Endodermal cell (in vitro differentiated cells): ENCODE measurements around the gene USF1. TPM values are rescaled to one million over a fixed set of nuclear protein-coding genes. Genes with fewer than 3 reads are reported as not detected.

ENCODE experiments used
- DNase-seq: peaks from one replicate; pipeline ENCODE4 v3.0.0-alpha.2; 2017
- H3K27ac ChIP-seq: 2 replicates; pipeline ENCODE4 v1.5.1; 2013; ENCODE audit warnings: mild to moderate bottlenecking, low read depth, low read length, moderate library complexity
- H3K27me3 ChIP-seq: 2 replicates; pipeline ENCODE4 v1.6.1; 2013; ENCODE audit warnings: mild to moderate bottlenecking, low read length, moderate library complexity; ENCODE audit not compliant: insufficient read depth, control insufficient read depth, poor library complexity, severe bottlenecking
- H3K36me3 ChIP-seq: 2 replicates; pipeline ENCODE4 v1.7.0; 2013; ENCODE audit warnings: mild to moderate bottlenecking, low read length, moderate library complexity; ENCODE audit not compliant: control insufficient read depth, insufficient read depth
- H3K4me1 ChIP-seq: one replicate; pipeline ENCODE4 v1.7.0; 2013; ENCODE audit warnings: low read length; ENCODE audit not compliant: control insufficient read depth, insufficient read depth
- H3K4me3 ChIP-seq: 2 replicates; pipeline ENCODE4 v1.5.1; 2013; ENCODE audit warnings: mild to moderate bottlenecking, low read length, moderate library complexity
- H3K9ac ChIP-seq: 2 replicates; pipeline ENCODE4 v1.6.1; 2013; ENCODE audit warnings: mild to moderate bottlenecking, low read length, moderate library complexity; ENCODE audit not compliant: poor library complexity, severe bottlenecking; ENCODE audit errors: extremely low read depth
- H3K9me3 ChIP-seq: 2 replicates; pipeline ENCODE4 v1.6.1; 2013; ENCODE audit warnings: mild to moderate bottlenecking, low read length, moderate library complexity; ENCODE audit not compliant: control insufficient read depth
- H3K27ac Mint-ChIP-seq: 2 replicates; pipeline ENCODE4 v1.8.0; 2020; ENCODE audit warnings: mixed read lengths
- H3K27me3 Mint-ChIP-seq: 2 replicates; pipeline ENCODE4 v1.8.0; 2021; ENCODE audit warnings: mild to moderate bottlenecking, mixed read lengths; ENCODE audit not compliant: insufficient read depth
- H3K36me3 Mint-ChIP-seq: 2 replicates; pipeline ENCODE4 v1.8.0; 2020; ENCODE audit warnings: low read depth, mixed read lengths
- H3K4me1 Mint-ChIP-seq: 2 replicates; pipeline ENCODE4 v1.8.0; 2020; ENCODE audit warnings: mixed read lengths
- H3K4me3 Mint-ChIP-seq: 2 replicates; pipeline ENCODE4 v1.8.0; 2020; ENCODE audit warnings: mild to moderate bottlenecking, moderate library complexity, mixed read lengths
- H3K9me3 Mint-ChIP-seq: 2 replicates; pipeline ENCODE4 v1.8.0; 2020; ENCODE audit warnings: mild to moderate bottlenecking, mixed read lengths
- CTCF ChIP-seq: fragments of 200-600 bp; sonication (generic); conservative IDR thresholded peaks from 2 replicates; pipeline ENCODE4 v1.5.0; 2021; ENCODE audit warnings: antibody characterized with exemption, mild to moderate bottlenecking
- WGBS, 2 experiments: methylation state at CpG; one replicate each; pipeline versions ENCODE4 v1.1.5 to v1.1.7; 2013; ENCODE audit warnings: missing lambda C conversion rate in 2 of 2, mixed read lengths in 1 of 2; ENCODE audit not compliant: insufficient coverage in 1 of 2, insufficient read length in 1 of 2; 5-methylcytosine and 5-hydroxymethylcytosine counted together
- total RNA-seq, 2 donors: library from RNA; stranded (reverse); fragmentation: NEBNext Ultra II Directional in 1 of 2; extraction: Animal tissue kit (Norgen Biotek cat#: 25700) in 1 of 2; gene quantifications; 2 replicates in 1 of 2; 3 replicates in 1 of 2; pipeline ENCODE4 v1.2.1, GENCODE V29; 2021

The USF1 gene
- total RNA-seq, 2 donors from 2014 or later = 55.5 to 57.3 TPM

GRCh38 chr1:161006563-161006962 lies 39.2 kb downstream of the USF1 start:
- Histone ChIP-seq H3K9ac (peak overlapping the region; percentile 16), H3K27ac (no peak overlapping the region), H3K27me3 (no peaks in the 10 kb centered on the region), H3K9me3 (no peaks in the 10 kb centered on the region), H3K4me1 (no peaks in the 10 kb centered on the region), H3K36me3 (peaks cover 30% of the 10 kb centered on the region), H3K4me3 (no peak overlapping the region)
- Mint-ChIP-seq H3K9me3 (no peaks in the 10 kb centered on the region), H3K27ac (peak overlapping the region; percentile 65), H3K27me3 (no peaks in the 10 kb centered on the region), H3K36me3 (peaks cover 32% of the 10 kb centered on the region), H3K4me1 (peaks cover 16% of the 10 kb centered on the region), H3K4me3 (no peak overlapping the region)
- DNase-seq = peak; percentile 74
- WGBS, 2 experiments = 87 to 93% methylated on average over 6 to 8 of the region's 8 CpGs
- TF ChIP-seq CTCF = no peak

- no peak overlapping the region for H3K9ac ChIP-seq
Observed at GRCh38 chr1:161001525-161001924, 44.3 kb downstream of the USF1 start.

GRCh38 chr1:161000736-161001480 lies 44.9 kb downstream of the USF1 start:
- no peaks in the 10 kb centered on the region for H3K4me1 ChIP-seq
- no peak overlapping the region for H3K9ac ChIP-seq
- H3K9me3 ChIP-seq = no peaks in the 10 kb centered on the region
- WGBS, 2 experiments = 92 to 96% methylated on average over 10 to 11 of the region's 11 CpGs
- peaks cover 61% of the 10 kb centered on the region for H3K36me3 Mint-ChIP-seq
- peaks cover 62% of the 10 kb centered on the region for H3K36me3 ChIP-seq
- H3K27ac Mint-ChIP-seq = no peak overlapping the region
- DNase-seq = no peak
- no peaks in the 10 kb centered on the region for H3K27me3 ChIP-seq
- peaks cover 24% of the 10 kb centered on the region for H3K4me1 Mint-ChIP-seq
- H3K27me3 Mint-ChIP-seq = no peaks in the 10 kb centered on the region
- TF ChIP-seq CTCF = no peak
- no peaks in the 10 kb centered on the region for H3K9me3 Mint-ChIP-seq
- H3K4me3 Mint-ChIP-seq = no peak overlapping the region
- no peak overlapping the region for H3K27ac ChIP-seq
- no peak overlapping the region for H3K4me3 ChIP-seq

More at GRCh38 chr1:161001525-161001924, 44.3 kb downstream of the USF1 start:
- Mint-ChIP-seq H3K36me3 (peaks cover 61% of the 10 kb centered on the region), H3K4me1 (peaks cover 28% of the 10 kb centered on the region), H3K27ac (no peak overlapping the region), H3K27me3 (no peaks in the 10 kb centered on the region), H3K4me3 (no peak overlapping the region), H3K9me3 (no peaks in the 10 kb centered on the region)
- Histone ChIP-seq H3K4me1 (no peaks in the 10 kb centered on the region), H3K36me3 (peaks cover 55% of the 10 kb centered on the region), H3K9me3 (no peaks in the 10 kb centered on the region), H3K4me3 (no peak overlapping the region), H3K27me3 (no peaks in the 10 kb centered on the region), H3K27ac (no peak overlapping the region)
- WGBS, 2 experiments = 92 to 98% methylated on average over 5 of the region's 5 CpGs
- no peak for DNase-seq
- no peak for TF ChIP-seq CTCF
